Esophagus squamous epithelium (tissue), 5 donors: ENCODE data around the gene ETS1. TPM values are rescaled to one million over a fixed set of nuclear protein-coding genes. Genes with fewer than 3 reads are reported as not detected.
A peak's percentile ranks its signal among the peaks of the same experiment; 100 is the strongest.

ENCODE experiments used
- DNase-seq: peaks from one replicate; lab custom pipeline; 2025; lab: John Stamatoyannopoulos, UW
- H3K27ac ChIP-seq, 4 donors: fragments of 200-600 bp; sonication (generic); one replicate each; pipeline ENCODE4 v1.5.1; 2016 to 2019; ENCODE audit warnings: mild to moderate bottlenecking in 1 of 4
- H3K27me3 ChIP-seq, 4 donors: fragments of 200-600 bp; sonication (generic); 1 replicate in 3 of 4; 2 replicates in 1 of 4; pipeline versions ENCODE4 v1.5.1 to v1.6.0; 2017 to 2021; ENCODE audit warnings: antibody characterized with exemption in 1 of 4
- H3K36me3 ChIP-seq, 3 donors: fragments of 200-600 bp; sonication (generic); one replicate each; pipeline ENCODE4 v1.5.1; 2016 to 2019
- H3K4me1 ChIP-seq, 3 donors: fragments of 200-600 bp; sonication (generic); one replicate each; pipeline ENCODE4 v1.5.1; 2017 to 2019
- H3K4me3 ChIP-seq, 4 donors: fragments of 200-600 bp; sonication (generic); 1 replicate in 3 of 4; 2 replicates in 1 of 4; pipeline ENCODE4 v1.5.1; 2016 to 2019; ENCODE audit warnings: mild to moderate bottlenecking in 2 of 4, moderate library complexity in 1 of 4
- H3K9me3 ChIP-seq, 3 donors: fragments of 200-600 bp; sonication (generic); one replicate each; pipeline ENCODE4 v1.5.1; 2016 to 2019
- POLR2A ChIP-seq, 4 donors: fragments of 450-650 bp; IDR thresholded peaks; one replicate each; pipeline ENCODE4 v1.6.1; 2017; ENCODE audit warnings: antibody characterized with exemption in 4 of 4, mild to moderate bottlenecking in 4 of 4, moderate library complexity in 3 of 4
- WGBS, 2 donors: methylation state at CpG; one replicate each; pipeline ENCODE4 v1.1.5; 2018; 5-methylcytosine and 5-hydroxymethylcytosine counted together
- intact Hi-C: fragments of 100-400 bp; cut with DNase I; formaldehyde crosslinking; loops from one replicate; pipeline ENCODE4 v1.15.0; 2022
- total RNA-seq, 4 donors: library from RNA; depleted of rRNA; stranded (reverse); fragments of >200 nt; gene quantifications; one replicate each; pipeline ENCODE4 v1.1.0, GENCODE V29; 2016
- TF ChIP-seq, protein P1 (sequence below), 6 experiments: fragments of 450-650 bp in 4 of 6; fragments of 200-600 bp in 2 of 6; sonication (generic) in 2 of 6; IDR thresholded peaks; one replicate each; pipeline ENCODE4 v1.5.1; 2016 to 2019; ENCODE audit warnings: antibody characterized with exemption in 6 of 6, mild to moderate bottlenecking in 4 of 6, moderate library complexity in 4 of 6
- donor health status: DM: yes; HTN: yes; CAD: no.

ETS1 gene
- total RNA-seq, 4 donors from 2014 or later, result 3.4 to 37.0 (median 16.4) TPM

- Histone ChIP-seq H3K4me1 (peaks cover 0 to 53% (median 0%) of the 10 kb centered on the region in 3 donors), H3K36me3 (no peaks in the 10 kb centered on the region)
- peak; percentile 65 for DNase-seq
Observed at GRCh38 chr11:128522055-128522942, 65.1 kb downstream of the ETS1 start.

GRCh38 chr11:128521682-128522054 lies 65.7 kb downstream of the ETS1 start:
- Histone ChIP-seq H3K27me3 (no peaks in the 10 kb centered on the region), H3K27ac (peak overlapping the region; percentile 88 to 95 (median 92)), H3K4me1 (peaks cover 0 to 55% (median 0%) of the 10 kb centered on the region in 3 donors), H3K36me3 (no peaks in the 10 kb centered on the region), H3K9me3 (no peaks in the 10 kb centered on the region), H3K4me3 (peak overlapping the region; percentile 49 to 79 (median 68))
- no peak for DNase-seq
- TF ChIP-seq, protein P1, sequence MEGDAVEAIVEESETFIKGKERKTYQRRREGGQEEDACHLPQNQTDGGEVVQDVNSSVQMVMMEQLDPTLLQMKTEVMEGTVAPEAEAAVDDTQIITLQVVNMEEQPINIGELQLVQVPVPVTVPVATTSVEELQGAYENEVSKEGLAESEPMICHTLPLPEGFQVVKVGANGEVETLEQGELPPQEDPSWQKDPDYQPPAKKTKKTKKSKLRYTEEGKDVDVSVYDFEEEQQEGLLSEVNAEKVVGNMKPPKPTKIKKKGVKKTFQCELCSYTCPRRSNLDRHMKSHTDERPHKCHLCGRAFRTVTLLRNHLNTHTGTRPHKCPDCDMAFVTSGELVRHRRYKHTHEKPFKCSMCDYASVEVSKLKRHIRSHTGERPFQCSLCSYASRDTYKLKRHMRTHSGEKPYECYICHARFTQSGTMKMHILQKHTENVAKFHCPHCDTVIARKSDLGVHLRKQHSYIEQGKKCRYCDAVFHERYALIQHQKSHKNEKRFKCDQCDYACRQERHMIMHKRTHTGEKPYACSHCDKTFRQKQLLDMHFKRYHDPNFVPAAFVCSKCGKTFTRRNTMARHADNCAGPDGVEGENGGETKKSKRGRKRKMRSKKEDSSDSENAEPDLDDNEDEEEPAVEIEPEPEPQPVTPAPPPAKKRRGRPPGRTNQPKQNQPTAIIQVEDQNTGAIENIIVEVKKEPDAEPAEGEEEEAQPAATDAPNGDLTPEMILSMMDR (IDR thresholded peaks at IDR 0.05), result no peak
- TF ChIP-seq POLR2A (IDR thresholded peaks at IDR 0.05), result no peak
- WGBS, 2 donors, result 0 to 4% methylated on average over 1 to 5 of the region's 19 CpGs
- intact Hi-C loops, result no loop called here

More at GRCh38 chr11:128522055-128522942, 65.1 kb downstream of the ETS1 start:
- H3K4me3 ChIP-seq, result peak overlapping the region; percentile 49 to 79 (median 68)
- H3K27me3 ChIP-seq, result no peaks in the 10 kb centered on the region
- intact Hi-C loops, result no loop called here
- peak in 3 of 4 donors; percentile 61 to 95 (median 82) for TF ChIP-seq POLR2A (IDR thresholded peaks at IDR 0.05)
- TF ChIP-seq, protein P1 (IDR thresholded peaks at IDR 0.05), result no peak
- peak overlapping the region; percentile 88 to 95 (median 92) for H3K27ac ChIP-seq
- WGBS, 2 donors, result 0% methylated on average over 3 to 33 of the region's 93 CpGs
- H3K9me3 ChIP-seq, result no peaks in the 10 kb centered on the region

- intact Hi-C loops, result no loop called here
- Histone ChIP-seq H3K4me1 (peaks cover 0 to 60% (median 0%) of the 10 kb centered on the region in 3 donors), H3K9me3 (no peaks in the 10 kb centered on the region), H3K4me3 (peak overlapping the region; percentile 49 to 79 (median 68)), H3K36me3 (no peaks in the 10 kb centered on the region), H3K27me3 (no peaks in the 10 kb centered on the region), H3K27ac (peak overlapping the region; percentile 88 to 95 (median 92))
- TF ChIP-seq, protein P1 (IDR thresholded peaks at IDR 0.05), result no peak
- TF ChIP-seq POLR2A (IDR thresholded peaks at IDR 0.05), result no peak
- WGBS, 2 donors, result 33 to 42% methylated on average over 11 to 12 of the region's 12 CpGs
- no peak for DNase-seq
Observed at GRCh38 chr11:128520888-128521681, 66.3 kb downstream of the ETS1 start.

- Histone ChIP-seq H3K27ac (peak overlapping the region; percentile 88 to 95 (median 92)), H3K9me3 (no peaks in the 10 kb centered on the region), H3K27me3 (no peaks in the 10 kb centered on the region), H3K4me3 (peak overlapping the region; percentile 49 to 79 (median 68)), H3K4me1 (peaks cover 0 to 60% (median 0%) of the 10 kb centered on the region in 3 donors), H3K36me3 (no peaks in the 10 kb centered on the region)
- TF ChIP-seq, protein P1 (IDR thresholded peaks at IDR 0.05), result no peak
- peak in 1 of 4 donors; percentile 10 for TF ChIP-seq POLR2A (IDR thresholded peaks at IDR 0.05)
- no peak for DNase-seq
- intact Hi-C loops, result no loop called here
- WGBS, 2 donors, result 51 to 62% methylated on average over 7 of the region's 7 CpGs
Observed at GRCh38 chr11:128520206-128520887, 67.0 kb downstream of the ETS1 start.
